ENCODE data around the gene ZNF768. TPM values are rescaled to one million over a fixed set of nuclear protein-coding genes. Genes with fewer than 3 reads are reported as not detected.
A peak's percentile ranks its signal among the peaks of the same experiment; 100 is the strongest.

The ZNF768 gene
- total RNA-seq, 1 experiment from 2014 or later = 64.2 TPM

- Histone ChIP-seq H3K79me2 (ENCODE audit: low read depth) (peaks cover 43% of the 10 kb centered on the region), H4K20me1 (ENCODE audit: insufficient read depth) (no peaks in the 10 kb centered on the region), H3F3A (ENCODE audit: insufficient read depth, low read depth) (peaks cover 38% of the 10 kb centered on the region), H3K4me1 (replicated peaks; ENCODE audit: insufficient read depth) (peaks cover 36% of the 10 kb centered on the region), H3K27ac (no peak overlapping the region), H3K9me3 (ENCODE audit: insufficient read depth, low read depth) (no peaks in the 10 kb centered on the region), H3K36me3 (ENCODE audit: low read depth) (0 out of 2 replicates have a peak, but pooled peaks cover 13% of the 10 kb centered on the region), H3K4me3 (no peak overlapping the region), H3K9me2 (ENCODE audit: insufficient read depth) (no peaks in the 10 kb centered on the region), H3K4me2 (no peak overlapping the region), H3K27me3 (ENCODE audit: insufficient read depth, low read depth) (no peaks in the 10 kb centered on the region), H2AFZ (no peak overlapping the region)
- BruUV-seq (replicated peaks) = no TSS peak
- intact Hi-C loops (cut with micrococcal nuclease; ENCODE audit: unreplicated experiment) = no loop called here
- DNase-seq = no peak
- CTCF ChIA-PET = interaction anchor here (0.6 to 0.7 kb wide), 2 partner anchors 63 to 284 kb away, joined by 4 read pairs; no protein-coding TSS in a partner anchor
- POLR2A ChIA-PET (ENCODE audit: unreplicated experiment) = interaction anchor here (0.7 kb wide), 1 partner anchor 38 kb away, joined by 7 read pairs; no protein-coding TSS in a partner anchor
- TF ChIP-seq CTCF (conservative IDR thresholded peaks at IDR 0.05) = no peak
- TF ChIP-seq EZH2 (IDR thresholded peaks at IDR 0.05; ENCODE audit: low read depth) = no peak
Measured at GRCh38 chr16:30530163-30531037, 4.0 kb upstream of the ZNF768 start.

GRCh38 chr16:30528799-30529457 is 2.6 kb upstream of the ZNF768 start:
- peaks cover 36% of the 10 kb centered on the region for H3K4me1 ChIP-seq (replicated peaks; ENCODE audit: insufficient read depth)
- H3K4me3 ChIP-seq = peak overlapping the region; percentile 97; the same call in 1 of the 2 replicates
- H3K36me3 ChIP-seq (ENCODE audit: low read depth) = 0 out of 2 replicates have a peak, but pooled peaks cover 13% of the 10 kb centered on the region
- ChIA-PET CTCF (interaction anchor here (0.6 kb wide), 1 partner anchor 78 kb away, joined by 3 read pairs; no protein-coding TSS in a partner anchor), POLR2A (ENCODE audit: unreplicated experiment) (interaction anchor here (0.7 to 0.8 kb wide), 2 partner anchors 73 to 84 kb away, joined by 4 read pairs; no protein-coding TSS in a partner anchor)
- H3K9me2 ChIP-seq (ENCODE audit: insufficient read depth) = no peaks in the 10 kb centered on the region
- H3K9me3 ChIP-seq (ENCODE audit: insufficient read depth, low read depth) = no peaks in the 10 kb centered on the region
- no peak for TF ChIP-seq CTCF (conservative IDR thresholded peaks at IDR 0.05)
- no peak for TF ChIP-seq EZH2 (IDR thresholded peaks at IDR 0.05; ENCODE audit: low read depth)
- no peak for DNase-seq
- H3K79me2 ChIP-seq (ENCODE audit: low read depth) = peaks cover 32% of the 10 kb centered on the region
- H4K20me1 ChIP-seq (ENCODE audit: insufficient read depth) = no peaks in the 10 kb centered on the region
- intact Hi-C loops (cut with micrococcal nuclease; ENCODE audit: unreplicated experiment) = loop anchor here (5.0 kb wide), 1 partner anchor 152 kb away; no protein-coding TSS in a partner anchor
- no peak overlapping the region for H2AFZ ChIP-seq
- peak overlapping the region; percentile 79 for H3K27ac ChIP-seq
- H3F3A ChIP-seq (ENCODE audit: insufficient read depth, low read depth) = peaks cover 41% of the 10 kb centered on the region
- H3K27me3 ChIP-seq (ENCODE audit: insufficient read depth, low read depth) = no peaks in the 10 kb centered on the region
- no TSS peak for BruUV-seq (replicated peaks)
- H3K4me2 ChIP-seq = peak overlapping the region; percentile 88

- Histone ChIP-seq H3F3A (ENCODE audit: insufficient read depth, low read depth) (peaks cover 41% of the 10 kb centered on the region), H3K4me3 (peak overlapping the region; percentile 97; the same call in 1 of the 2 replicates), H3K4me1 (replicated peaks; ENCODE audit: insufficient read depth) (peaks cover 32% of the 10 kb centered on the region), H3K36me3 (ENCODE audit: low read depth) (0 out of 2 replicates have a peak, but pooled peaks cover 13% of the 10 kb centered on the region), H4K20me1 (ENCODE audit: insufficient read depth) (no peaks in the 10 kb centered on the region), H3K27ac (peak overlapping the region; percentile 79), H3K9me2 (ENCODE audit: insufficient read depth) (no peaks in the 10 kb centered on the region), H3K27me3 (ENCODE audit: insufficient read depth, low read depth) (no peaks in the 10 kb centered on the region), H2AFZ (peak overlapping the region; percentile 66), H3K9me3 (ENCODE audit: insufficient read depth, low read depth) (no peaks in the 10 kb centered on the region), H3K79me2 (ENCODE audit: low read depth) (peaks cover 20% of the 10 kb centered on the region; the same call in 1 of the 2 replicates), H3K4me2 (peak overlapping the region; percentile 88)
- ChIA-PET CTCF (interaction anchor here (0.6 to 1.0 kb wide), 2 partner anchors 98 to 105 kb away, joined by 3 to 4 read pairs; partner anchors contain the start of gene DCTPP1), POLR2A (ENCODE audit: unreplicated experiment) (interaction anchor here (0.7 to 0.9 kb wide), 4 partner anchors 31 to 410 kb away, joined by 3 to 5 read pairs (median 4); partner anchors contain the start of genes ZNF688 and ZNF764)
- intact Hi-C loops (cut with micrococcal nuclease; ENCODE audit: unreplicated experiment) = loop anchor here (1.0 to 5.0 kb wide), 6 partner anchors 31 to 150 kb away; partner anchors contain the start of genes DCTPP1, FBRS, SEPHS2 and ZNF764
- TF ChIP-seq EZH2 (IDR thresholded peaks at IDR 0.05; ENCODE audit: low read depth) (no peak), CTCF (conservative IDR thresholded peaks at IDR 0.05) (no peak)
- DNase-seq = peak; percentile 86 to 98
- TSS peak; percentile 90 for BruUV-seq (replicated peaks)
Measured at GRCh38 chr16:30527635-30528178, 1.3 kb upstream of the ZNF768 start.
